ELF-1 (cell line): Measurements from ENCODE around the gene AP2M1.

Experiments used
- DNase-seq: peaks from one replicate; pipeline ENCODE4 v3.0.0-alpha.2; 2016; ENCODE audit warnings: low read depth, low spot score

Gene AP2M1

GRCh38 chr3:184178521-184179138 is 4.0 kb downstream of the AP2M1 start:
- DNase-seq, result no peak

- no peak for DNase-seq
Measured at GRCh38 chr3:184180165-184180564, 5.5 kb downstream of the AP2M1 start.

- no peak for DNase-seq
Measured at GRCh38 chr3:184181596-184181995, 6.9 kb downstream of the AP2M1 start.

GRCh38 chr3:184183679-184184078 is 9.0 kb downstream of the AP2M1 start:
- peak; percentile 8 for DNase-seq

- DNase-seq, result no peak
Measured at GRCh38 chr3:184184546-184185230, 10.0 kb downstream of the AP2M1 start.

GRCh38 chr3:184185461-184186183 is 11.0 kb downstream of the AP2M1 start:
- peak; percentile 99 for DNase-seq

GRCh38 chr3:184186184-184186901 is 11.7 kb downstream of the AP2M1 start, which contains the start of gene ABCF3:
ABCF3 (plus strand) TSS chr3:184186199; CDS start chr3:184186208, 9 bp downstream.
- no peak for DNase-seq

GRCh38 chr3:184186902-184187207 is 12.2 kb downstream of the AP2M1 start:
- DNase-seq, result peak; percentile 9

- no peak for DNase-seq
Measured at GRCh38 chr3:184188080-184188479, 13.4 kb downstream of the AP2M1 start.

GRCh38 chr3:184189421-184189820 is 14.8 kb downstream of the AP2M1 start:
- DNase-seq, result no peak

GRCh38 chr3:184192889-184193288 is 18.2 kb downstream of the AP2M1 start:
- no peak for DNase-seq

- DNase-seq, result no peak
Measured at GRCh38 chr3:184193991-184194539, 19.4 kb downstream of the AP2M1 start.

- DNase-seq, result no peak
Measured at GRCh38 chr3:184196536-184196935, 21.9 kb downstream of the AP2M1 start.

GRCh38 chr3:184198509-184198908 is 23.9 kb downstream of the AP2M1 start:
- DNase-seq, result no peak

GRCh38 chr3:184200825-184201224 is 26.2 kb downstream of the AP2M1 start:
- no peak for DNase-seq

GRCh38 chr3:184203526-184203925 is 28.9 kb downstream of the AP2M1 start:
- DNase-seq, result no peak

- DNase-seq, result no peak
Measured at GRCh38 chr3:184209146-184209923, 34.7 kb downstream of the AP2M1 start.

- DNase-seq, result no peak
Measured at GRCh38 chr3:184211297-184211696, 36.6 kb downstream of the AP2M1 start.

GRCh38 chr3:184211718-184212117 is 37.1 kb downstream of the AP2M1 start:
- DNase-seq, result no peak

- no peak for DNase-seq
Measured at GRCh38 chr3:184218814-184219213, 44.2 kb downstream of the AP2M1 start.

- DNase-seq, result no peak
Measured at GRCh38 chr3:184222521-184222920, 47.9 kb downstream of the AP2M1 start.
